ENCODE measurements around the gene SRMS. TPM values are rescaled to one million over a fixed set of nuclear protein-coding genes. Genes with fewer than 3 reads are reported as not detected.

SRMS gene
- total RNA-seq, 4 donors from 2014 or later: not detected

GRCh38 chr20:63522091-63522868 is 25.3 kb downstream of the SRMS start:
- H3K27ac ChIP-seq: no peak overlapping the region
- H3K4me1 ChIP-seq: peaks cover 23 to 25% of the 10 kb centered on the region in 2 donors
- no peak for DNase-seq
- H3K27me3 ChIP-seq: no peaks in the 10 kb centered on the region
- WGBS, 2 donors: 62 to 77% methylated on average over 8 to 10 of the region's 13 CpGs
- intact Hi-C loops (cut with DNase I): no loop called here
- H3K36me3 ChIP-seq: peaks cover 0 to 4% of the 10 kb centered on the region in 2 donors
- TF ChIP-seq POLR2A (IDR thresholded peaks at IDR 0.05): no peak
- TF ChIP-seq CTCF (IDR thresholded peaks at IDR 0.05): no peak
- no peaks in the 10 kb centered on the region for H3K9me3 ChIP-seq
- no peak overlapping the region for H3K4me3 ChIP-seq (replicated peaks in 1 of 3)

- H3K9me3 ChIP-seq: no peaks in the 10 kb centered on the region
- H3K27me3 ChIP-seq: no peaks in the 10 kb centered on the region
- TF ChIP-seq CTCF (IDR thresholded peaks at IDR 0.05) (no peak), POLR2A (IDR thresholded peaks at IDR 0.05) (no peak)
- H3K27ac ChIP-seq: no peak overlapping the region
- H3K4me3 ChIP-seq (replicated peaks in 1 of 3): peak overlapping the region; percentile 66 to 94 (median 91)
- intact Hi-C loops (cut with DNase I): no loop called here
- H3K36me3 ChIP-seq: peaks cover 0 to 4% of the 10 kb centered on the region in 2 donors
- 2 to 64% methylated on average over 6 to 11 of the region's 23 CpGs for WGBS, 2 donors
- H3K4me1 ChIP-seq: peaks cover 23 to 25% of the 10 kb centered on the region in 2 donors
- DNase-seq: no peak
Observed at GRCh38 chr20:63521602-63522001, 25.9 kb downstream of the SRMS start.

- Histone ChIP-seq H3K36me3 (peaks cover 0 to 4% of the 10 kb centered on the region in 2 donors), H3K27me3 (no peaks in the 10 kb centered on the region), H3K4me1 (peaks cover 23 to 25% of the 10 kb centered on the region in 2 donors), H3K4me3 (replicated peaks in 1 of 3) (peak overlapping the region; percentile 66 to 94 (median 91)), H3K27ac (peak overlapping the region; percentile 85 to 95 (median 92)), H3K9me3 (no peaks in the 10 kb centered on the region)
- TF ChIP-seq POLR2A (IDR thresholded peaks at IDR 0.05) (no peak), CTCF (IDR thresholded peaks at IDR 0.05) (peak in 1 of 6 experiments; percentile 5)
- 10% methylated on average over 2 of the region's 68 CpGs; no CpG with 5 or more reads in 1 of the 2 donors for WGBS, 2 donors
- intact Hi-C loops (cut with DNase I): no loop called here
- peak; percentile 75 to 78 for DNase-seq
Observed at GRCh38 chr20:63520934-63521601, 26.5 kb downstream of the SRMS start.

- peak; percentile 72 to 77 for DNase-seq
- Histone ChIP-seq H3K9me3 (no peaks in the 10 kb centered on the region), H3K4me1 (peaks cover 23 to 25% of the 10 kb centered on the region in 2 donors), H3K27me3 (no peaks in the 10 kb centered on the region), H3K4me3 (replicated peaks in 1 of 3) (peak within 1 kb of the TSS; percentile 66 to 94 (median 91)), H3K36me3 (peaks cover 0 to 4% of the 10 kb centered on the region in 2 donors), H3K27ac (peak within 1 kb of the TSS; percentile 85 to 95 (median 92))
- 0% methylated on average over 6 of the region's 64 CpGs; no CpG with 5 or more reads in 1 of the 2 donors for WGBS, 2 donors
- intact Hi-C loops (cut with DNase I): no loop called here
- TF ChIP-seq CTCF (IDR thresholded peaks at IDR 0.05): no peak
- TF ChIP-seq POLR2A (IDR thresholded peaks at IDR 0.05): peak; percentile 59 to 87
Observed at GRCh38 chr20:63520504-63520933, 27.0 kb downstream of the SRMS start, which contains the start of gene PPDPF. Gene PPDPF, plus strand, starts transcription at chr20:63520765. Its CDS starts 544 bp downstream, at chr20:63521309.

Data from thyroid gland (tissue), 4 donors.